Umbilical cord (tissue), 2 donors: ENCODE results near the gene IGSF23. TPM values are rescaled to one million over a fixed set of nuclear protein-coding genes. Genes with fewer than 3 reads are reported as not detected.

Experiments used
- DNase-seq: peaks from one replicate; pipeline ENCODE4 v3.0.0-alpha.2; 2015; ENCODE audit warnings: low spot score
- total RNA-seq: library from RNA; depleted of rRNA; stranded (reverse); fragments of >200 nt; gene quantifications from one replicate; pipeline ENCODE4 v1.2.3, GENCODE V29; 2014; ENCODE audit warnings: low replicate concordance; ENCODE audit not compliant: insufficient read depth

IGSF23 gene
- total RNA-seq, result not detected

GRCh38 chr19:44613295-44614178, at the start of gene IGSF23:
TSS of gene IGSF23 (plus strand) at chr19:44613563. CDS start at chr19:44613646, 83 bp downstream.
- DNase-seq, result no peak

GRCh38 chr19:44566984-44567383, 46.4 kb upstream of the IGSF23 start:
- DNase-seq, result no peak

- DNase-seq, result no peak
Measured at GRCh38 chr19:44567745-44568144, 45.6 kb upstream of the IGSF23 start.

GRCh38 chr19:44570603-44570983, 42.8 kb upstream of the IGSF23 start:
- no peak for DNase-seq

GRCh38 chr19:44570984-44571684, 42.2 kb upstream of the IGSF23 start:
- DNase-seq, result peak; percentile 76

GRCh38 chr19:44571830-44572580, 41.4 kb upstream of the IGSF23 start:
- no peak for DNase-seq

- DNase-seq, result no peak
Measured at GRCh38 chr19:44572581-44572900, 40.8 kb upstream of the IGSF23 start.

GRCh38 chr19:44573183-44573582, 40.2 kb upstream of the IGSF23 start:
- DNase-seq, result no peak

- DNase-seq, result peak; percentile 29
Measured at GRCh38 chr19:44573627-44574026, 39.7 kb upstream of the IGSF23 start.

- no peak for DNase-seq
Measured at GRCh38 chr19:44574186-44574950, 39.0 kb upstream of the IGSF23 start.

GRCh38 chr19:44575116-44575700, 38.2 kb upstream of the IGSF23 start:
- DNase-seq, result no peak

- no peak for DNase-seq
Measured at GRCh38 chr19:44576843-44577565, 36.4 kb upstream of the IGSF23 start.

GRCh38 chr19:44577566-44577874, 35.8 kb upstream of the IGSF23 start:
- no peak for DNase-seq

GRCh38 chr19:44579663-44580365, 33.5 kb upstream of the IGSF23 start:
- no peak for DNase-seq

GRCh38 chr19:44580366-44580895, 32.9 kb upstream of the IGSF23 start:
- DNase-seq, result no peak

GRCh38 chr19:44581288-44581687, 32.1 kb upstream of the IGSF23 start:
- no peak for DNase-seq

GRCh38 chr19:44582581-44583265, 30.6 kb upstream of the IGSF23 start:
- no peak for DNase-seq

GRCh38 chr19:44585371-44586133, 27.8 kb upstream of the IGSF23 start:
- DNase-seq, result no peak
